NCI-H69 (cell line): ENCODE results near the gene INTS6L.
"Not testable (repeated sequence)": the region's sequence is repeated elsewhere in the genome, so short reads cannot be mapped to it uniquely, and the experiment has no call there.

ENCODE experiments used
- DNase-seq: peaks from one replicate; lab custom pipeline; 2025; lab: John Stamatoyannopoulos, UW

INTS6L gene

DNA sequence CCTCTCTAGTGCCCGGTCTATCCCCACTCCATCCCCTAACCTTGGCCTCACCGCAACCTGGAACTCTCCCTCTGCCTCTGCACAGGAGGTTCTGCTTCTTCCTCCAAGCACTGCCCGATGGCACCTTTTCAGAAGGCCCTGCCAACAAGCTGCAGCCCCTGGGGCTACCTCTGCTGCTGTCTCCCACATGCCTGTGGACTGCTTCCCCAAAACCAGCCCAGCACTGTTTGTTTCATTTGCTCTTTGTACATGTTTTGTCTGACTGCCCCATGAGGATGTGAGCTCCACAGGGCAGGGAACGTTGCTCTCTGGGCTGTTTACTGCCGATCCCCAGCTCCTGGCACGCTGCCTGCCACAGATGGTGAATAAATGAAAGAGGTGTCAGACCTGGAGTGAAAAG lies 85.4 kb downstream of the INTS6L start:
- DNase-seq, result peak; percentile 49

GRCh38 chrX:135624408-135625204 lies 104.1 kb downstream of the INTS6L start:
- not testable (repeated sequence) for DNase-seq

GRCh38 chrX:135625995-135626394 lies 105.5 kb downstream of the INTS6L start:
- DNase-seq, result peak; percentile 6

- peak; percentile 2 for DNase-seq
These were observed 108.9 kb downstream of the INTS6L start for GRCh38 chrX:135629342-135629741.
